H1 (cell line): Measurements from ENCODE around the gene TOB1. TPM values are rescaled to one million over a fixed set of nuclear protein-coding genes. Genes with fewer than 3 reads are reported as not detected.
A peak's percentile ranks its signal among the peaks of the same experiment; 100 is the strongest.

Experiments used
- CTCF ChIA-PET: fragments of 300-600 bp; sonication (Branson Sonifier 250); formaldehyde crosslinking; loops from one replicate; lab custom pipeline; 2021; ENCODE audit not compliant: partially characterized antibody; lab: Charles Lee
- POLR2A ChIA-PET: fragments of 300-600 bp; sonication (Branson Sonifier 250); formaldehyde crosslinking; loops from one replicate; lab custom pipeline; 2021; ENCODE audit warnings: inconsistent platforms; ENCODE audit not compliant: partially characterized antibody; lab: Charles Lee
- DNase-seq, 2 experiments: peaks; one replicate each; pipeline versions ENCODE4 v3.0.0 to v3.0.0-alpha.2; 2010 to 2022; ENCODE audit warnings: low spot score in 2 of 2, low read depth in 1 of 2, mixed read lengths in 1 of 2
- FAIRE-seq: peaks from 2 replicates; lab custom pipeline; 2011; peaks lifted over from hg19 to GRCh38; lab: Jason Lieb, UNC
- H2AFZ ChIP-seq: 2 replicates; pipeline ENCODE4 v1.8.1; 2012; ENCODE audit warnings: low read length, inconsistent platforms
- H2AK5ac ChIP-seq: 2 replicates; pipeline ENCODE4 v1.6.1; 2013; ENCODE audit warnings: low read depth, low read length
- H2BK120ac ChIP-seq: replicated peaks from 2 replicates; pipeline ENCODE3; 2013; ENCODE audit warnings: low read depth, low read length, inconsistent platforms
- H2BK12ac ChIP-seq: 2 replicates; pipeline ENCODE4 v1.6.1; 2013; ENCODE audit warnings: low read depth, low read length
- H2BK15ac ChIP-seq: 2 replicates; pipeline ENCODE4 v1.6.1; 2013; ENCODE audit warnings: low read length
- H2BK20ac ChIP-seq: 2 replicates; pipeline ENCODE4 v1.6.1; 2013; ENCODE audit warnings: low read length
- H2BK5ac ChIP-seq: 2 replicates; pipeline ENCODE4 v1.6.1; 2013; ENCODE audit warnings: low read depth, low read length
- H3K14ac ChIP-seq: 2 replicates; pipeline ENCODE4 v1.6.1; 2013; ENCODE audit warnings: inconsistent platforms; ENCODE audit not compliant: insufficient read length
- H3K18ac ChIP-seq: 2 replicates; pipeline ENCODE4 v1.6.1; 2013; ENCODE audit warnings: low read length; ENCODE audit errors: extremely low read depth
- H3K23ac ChIP-seq: 2 replicates; pipeline ENCODE4 v1.6.1; 2013; ENCODE audit warnings: inconsistent platforms; ENCODE audit not compliant: insufficient read length
- H3K23me2 ChIP-seq: 2 replicates; pipeline ENCODE4 v1.6.1; 2013; ENCODE audit warnings: low read depth, low read length
- H3K27ac ChIP-seq: 2 replicates; pipeline ENCODE4 v1.6.1; 2011; ENCODE audit warnings: low read depth, low read length, inconsistent platforms
- H3K27me3 ChIP-seq, 4 experiments: replicated peaks in 1 of 4; 1 replicate in 1 of 4; 2 replicates in 3 of 4; pipeline versions ENCODE4 v1.6.1 to v1.8.1; 2011 to 2013; ENCODE audit warnings: low read length in 3 of 4, mild to moderate bottlenecking in 3 of 4, inconsistent platforms in 2 of 4, mixed read lengths in 2 of 4, moderate library complexity in 1 of 4; ENCODE audit not compliant: control insufficient read depth in 3 of 4, insufficient read depth in 3 of 4; ENCODE audit errors: extremely low read depth in 1 of 4
- H3K36me3 ChIP-seq, 4 experiments: 2 replicates each; pipeline versions ENCODE4 v1.6.1 to v1.8.1; 2011 to 2013; ENCODE audit warnings: mild to moderate bottlenecking in 4 of 4, low read length in 3 of 4, moderate library complexity in 2 of 4, control low read depth in 1 of 4, inconsistent platforms in 1 of 4; ENCODE audit not compliant: insufficient read depth in 4 of 4, control insufficient read depth in 2 of 4
- H3K4ac ChIP-seq: replicated peaks from 2 replicates; pipeline ENCODE3; 2013; ENCODE audit warnings: low read length, low read depth, mixed read lengths, inconsistent platforms; ENCODE audit not compliant: insufficient read length
- H3K4me1 ChIP-seq, 4 experiments: replicated peaks in 1 of 4; 1 replicate in 1 of 4; 2 replicates in 3 of 4; pipeline versions ENCODE4 v1.6.1 to v1.8.1; 2011 to 2013; ENCODE audit warnings: low read length in 3 of 4, inconsistent platforms in 2 of 4, mixed read lengths in 1 of 4; ENCODE audit not compliant: insufficient read depth in 4 of 4, control insufficient read depth in 3 of 4
- H3K4me2 ChIP-seq, 2 experiments: 2 replicates each; pipeline versions ENCODE4 v1.6.1 to v1.8.1; 2011 to 2013; ENCODE audit warnings: low read depth in 2 of 2, low read length in 2 of 2, control low read depth in 1 of 2, inconsistent platforms in 1 of 2, mild to moderate bottlenecking in 1 of 2; ENCODE audit not compliant: insufficient read depth in 1 of 2
- H3K4me3 ChIP-seq, 4 experiments: fragments of 200-600, 300-600 bp in 1 of 4; sonication (generic), shearing (Covaris generic), sonication (Bioruptor Twin) in 1 of 4; 2 replicates each; pipeline versions ENCODE4 v1.5.1 to v1.8.1; 2011 to 2016; ENCODE audit warnings: low read length in 4 of 4, low read depth in 3 of 4, control low read depth in 2 of 4, inconsistent platforms in 2 of 4, mild to moderate bottlenecking in 2 of 4, mixed read lengths in 1 of 4, moderate library complexity in 1 of 4; ENCODE audit not compliant: insufficient read depth in 2 of 4; ENCODE audit errors: extremely low read depth in 1 of 4
- H3K56ac ChIP-seq: replicated peaks from 2 replicates; pipeline ENCODE3; 2013; ENCODE audit warnings: low read depth, mild to moderate bottlenecking, mixed read lengths, low read length, inconsistent platforms; ENCODE audit not compliant: insufficient read length
- H3K79me1 ChIP-seq: 2 replicates; pipeline ENCODE4 v1.6.1; 2013; ENCODE audit warnings: low read depth, low read length, control low read depth
- H3K79me2 ChIP-seq, 2 experiments: 2 replicates each; pipeline versions ENCODE4 v1.6.1 to v1.8.1; 2012 to 2013; ENCODE audit warnings: low read length in 2 of 2, mild to moderate bottlenecking in 2 of 2, inconsistent platforms in 1 of 2; ENCODE audit not compliant: insufficient read depth in 2 of 2, control insufficient read depth in 1 of 2
- H3K9ac ChIP-seq, 4 experiments: replicated peaks in 1 of 4; 1 replicate in 1 of 4; 2 replicates in 3 of 4; pipeline versions ENCODE4 v1.6.1 to v1.8.1; 2011 to 2013; ENCODE audit warnings: low read depth in 3 of 4, low read length in 3 of 4, control low read depth in 2 of 4, mild to moderate bottlenecking in 2 of 4, moderate library complexity in 2 of 4, inconsistent platforms in 1 of 4; ENCODE audit errors: extremely low read depth in 1 of 4
- H3K9me3 ChIP-seq, 2 experiments: 2 replicates each; pipeline versions ENCODE4 v1.6.1 to v1.8.1; 2012 to 2013; ENCODE audit warnings: mild to moderate bottlenecking in 2 of 2, moderate library complexity in 2 of 2, control low read depth in 1 of 2, inconsistent platforms in 1 of 2, low read depth in 1 of 2, low read length in 1 of 2, mixed read lengths in 1 of 2; ENCODE audit not compliant: insufficient read depth in 2 of 2
- H4K20me1 ChIP-seq, 2 experiments: replicated peaks in 1 of 2; 2 replicates each; pipeline versions ENCODE3 to v1.8.1; 2011 to 2013; ENCODE audit warnings: inconsistent platforms in 2 of 2, low read length in 2 of 2, mild to moderate bottlenecking in 1 of 2; ENCODE audit not compliant: insufficient read depth in 2 of 2, control insufficient read depth in 1 of 2
- H4K5ac ChIP-seq: 2 replicates; pipeline ENCODE4 v1.6.1; 2013; ENCODE audit warnings: low read length, low read depth, mixed read lengths, inconsistent platforms; ENCODE audit not compliant: insufficient read length
- H4K8ac ChIP-seq: 2 replicates; pipeline ENCODE4 v1.8.0; 2013; ENCODE audit warnings: mild to moderate bottlenecking, moderate library complexity, low read length, inconsistent platforms; ENCODE audit not compliant: insufficient read depth; ENCODE audit errors: extremely low read depth
- H4K91ac ChIP-seq: replicated peaks from 2 replicates; pipeline ENCODE3; 2013; ENCODE audit warnings: low read length, mixed read lengths, inconsistent platforms; ENCODE audit not compliant: insufficient read length
- EP300 ChIP-seq, 2 experiments: IDR thresholded peaks; 1 replicate in 1 of 2; 2 replicates in 1 of 2; pipeline ENCODE4 v1.6.1; 2011 to 2012; ENCODE audit warnings: low read depth in 2 of 2, low read length in 2 of 2, mild to moderate bottlenecking in 2 of 2, borderline replicate concordance in 1 of 2, inconsistent platforms in 1 of 2, moderate library complexity in 1 of 2
- EZH2 ChIP-seq: fragments of 200-600 bp; sonication (generic); IDR thresholded peaks from 2 replicates; pipeline ENCODE4 v1.7.1; 2012; ENCODE audit warnings: low read depth, mild to moderate bottlenecking, moderate library complexity, low read length, inconsistent platforms; ENCODE audit not compliant: severe bottlenecking
- SP1 ChIP-seq: IDR thresholded peaks from 2 replicates; pipeline ENCODE4 v1.6.1; 2011; ENCODE audit warnings: low read depth, low read length
- TAF1 ChIP-seq: IDR thresholded peaks from 2 replicates; pipeline ENCODE4 v1.6.1; 2011; ENCODE audit warnings: mild to moderate bottlenecking, low read depth, low read length
- WGBS, 2 experiments: shearing (Covaris generic) in 1 of 2; methylation state at CpG; one replicate each; pipeline versions ENCODE4 v1.1.6 to v1.1.7; 2013 to 2015; ENCODE audit warnings: low lambda C conversion rate in 2 of 2, mixed read lengths in 2 of 2, inconsistent platforms in 1 of 2, low coverage in 1 of 2, missing lambda C conversion rate in 1 of 2; ENCODE audit not compliant: insufficient replicate concordance in 2 of 2, insufficient coverage in 1 of 2, insufficient read length in 1 of 2; ENCODE audit errors: extremely low coverage in 1 of 2, missing lambda C conversion rate in 1 of 2; 5-methylcytosine and 5-hydroxymethylcytosine counted together
- polyA plus RNA-seq, 7 experiments: library from polyadenylated mRNA; depleted of rRNA in 3 of 7; stranded (reverse) in 5 of 7; unstranded in 2 of 7; fragments of >200 nt in 5 of 7; fragments of 200-250 nt in 2 of 7; gene quantifications; 1 replicate in 5 of 7; 2 replicates in 1 of 7; 4 replicates in 1 of 7; pipeline versions ENCODE4 v1.2.1 to v1.2.3, GENCODE V29; 2011 to 2013; ENCODE audit warnings: missing spikeins in 2 of 7, mixed read lengths in 2 of 7
- total RNA-seq: library from RNA; stranded (reverse); fragmentation: NEBNext Ultra II Directional; extraction: Animal tissue kit (Norgen Biotek cat#: 25700); gene quantifications from 2 replicates; pipeline ENCODE4 v1.2.1, GENCODE V29; 2021
- TF ChIP-seq, protein P1 (sequence below), 3 experiments: IDR thresholded peaks; 1 replicate in 2 of 3; 2 replicates in 1 of 3; pipeline versions ENCODE4 v1.5.1 to v1.6.1; 2011; ENCODE audit warnings: low read length in 3 of 3, mild to moderate bottlenecking in 3 of 3, inconsistent platforms in 2 of 3, low read depth in 1 of 3, moderate library complexity in 1 of 3; ENCODE audit not compliant: insufficient read depth in 1 of 3; ENCODE audit errors: control extremely low read depth in 1 of 3
- TF ChIP-seq, protein P2 (sequence below): IDR thresholded peaks from 2 replicates; pipeline ENCODE4 v1.6.1; 2011; ENCODE audit warnings: low read length, improper control_type of control experiment

TOB1 gene
- total and polyA plus RNA-seq, 2 of the 8 experiments (the other 6 are each of a cell fraction or from before 2014, with no cell fraction given) = 14.4 to 20.8 TPM

DNA sequence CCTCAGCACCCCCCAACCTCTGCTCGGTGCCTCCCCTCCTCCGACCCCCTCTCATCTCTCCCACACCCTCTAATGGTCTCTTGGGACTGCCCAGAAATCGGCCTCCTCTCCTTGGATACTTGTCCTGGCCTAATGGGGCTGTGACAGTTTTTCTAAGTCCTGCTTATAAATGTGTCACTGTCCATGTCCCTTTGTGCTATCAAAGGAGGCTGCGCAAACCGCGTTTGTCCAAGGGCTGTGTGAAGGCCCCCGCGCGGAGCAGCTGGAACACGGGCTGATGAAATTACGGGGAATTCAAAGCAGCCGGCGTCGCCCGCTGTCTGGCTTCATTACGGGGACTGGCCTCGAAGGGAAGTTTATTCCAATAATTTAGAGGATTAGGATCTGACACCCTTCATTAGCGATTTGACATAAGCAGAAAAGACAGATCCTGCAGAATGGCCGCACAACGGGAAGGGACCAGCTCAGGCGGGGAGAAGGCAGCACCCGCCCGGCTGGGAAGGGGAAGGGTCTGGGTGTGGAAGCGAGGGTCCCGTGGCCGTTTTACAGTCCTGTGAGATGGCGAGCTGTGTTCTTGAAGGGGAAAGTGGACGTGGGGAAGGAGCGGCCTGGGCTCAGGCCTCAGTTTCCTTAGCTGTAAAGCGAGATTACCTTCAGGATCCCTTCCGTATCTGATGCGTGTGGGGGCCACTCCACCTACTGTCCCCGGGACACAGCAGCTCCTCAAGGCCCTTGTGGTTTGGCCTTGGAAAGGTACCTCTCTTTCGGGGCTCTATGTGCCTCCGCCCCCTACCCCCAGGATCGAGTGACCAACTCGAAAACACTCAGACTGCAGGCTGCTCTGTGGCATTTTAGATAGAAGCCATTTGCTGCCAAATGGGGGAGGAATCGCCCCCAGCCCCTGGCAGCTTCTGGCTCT lies 32.4 kb downstream of the TOB1 start:
- Histone ChIP-seq H3K79me1 (no peaks in the 10 kb centered on the region), H3K9me3 (no peaks in the 10 kb centered on the region), H4K8ac (no peak overlapping the region), H3K23ac (no peak overlapping the region), H3K27ac (no peak overlapping the region), H2AK5ac (no peak overlapping the region)
- CTCF ChIA-PET = interaction anchor here (1.1 to 10.5 kb wide), 13 partner anchors 8 to 132 kb away, joined by 3 to 125 read pairs (median 5); no protein-coding TSS in a partner anchor
- TF ChIP-seq SP1 (no peak), EZH2 (no peak), EP300 (IDR thresholded peaks at IDR 0.05; ENCODE audit: borderline replicate concordance in 1 of 2, low read depth in 2 of 2, low read length in 2 of 2) (no peak), TAF1 (no peak)
- TF ChIP-seq, protein P1, sequence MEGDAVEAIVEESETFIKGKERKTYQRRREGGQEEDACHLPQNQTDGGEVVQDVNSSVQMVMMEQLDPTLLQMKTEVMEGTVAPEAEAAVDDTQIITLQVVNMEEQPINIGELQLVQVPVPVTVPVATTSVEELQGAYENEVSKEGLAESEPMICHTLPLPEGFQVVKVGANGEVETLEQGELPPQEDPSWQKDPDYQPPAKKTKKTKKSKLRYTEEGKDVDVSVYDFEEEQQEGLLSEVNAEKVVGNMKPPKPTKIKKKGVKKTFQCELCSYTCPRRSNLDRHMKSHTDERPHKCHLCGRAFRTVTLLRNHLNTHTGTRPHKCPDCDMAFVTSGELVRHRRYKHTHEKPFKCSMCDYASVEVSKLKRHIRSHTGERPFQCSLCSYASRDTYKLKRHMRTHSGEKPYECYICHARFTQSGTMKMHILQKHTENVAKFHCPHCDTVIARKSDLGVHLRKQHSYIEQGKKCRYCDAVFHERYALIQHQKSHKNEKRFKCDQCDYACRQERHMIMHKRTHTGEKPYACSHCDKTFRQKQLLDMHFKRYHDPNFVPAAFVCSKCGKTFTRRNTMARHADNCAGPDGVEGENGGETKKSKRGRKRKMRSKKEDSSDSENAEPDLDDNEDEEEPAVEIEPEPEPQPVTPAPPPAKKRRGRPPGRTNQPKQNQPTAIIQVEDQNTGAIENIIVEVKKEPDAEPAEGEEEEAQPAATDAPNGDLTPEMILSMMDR (IDR thresholded peaks at IDR 0.05; ENCODE audit: control extremely low read depth in 1 of 3, insufficient read depth in 1 of 3, low read depth in 1 of 3, low read length in 3 of 3) = no peak
- TF ChIP-seq, protein P2, sequence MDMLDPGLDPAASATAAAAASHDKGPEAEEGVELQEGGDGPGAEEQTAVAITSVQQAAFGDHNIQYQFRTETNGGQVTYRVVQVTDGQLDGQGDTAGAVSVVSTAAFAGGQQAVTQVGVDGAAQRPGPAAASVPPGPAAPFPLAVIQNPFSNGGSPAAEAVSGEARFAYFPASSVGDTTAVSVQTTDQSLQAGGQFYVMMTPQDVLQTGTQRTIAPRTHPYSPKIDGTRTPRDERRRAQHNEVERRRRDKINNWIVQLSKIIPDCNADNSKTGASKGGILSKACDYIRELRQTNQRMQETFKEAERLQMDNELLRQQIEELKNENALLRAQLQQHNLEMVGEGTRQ = no peak
- TF ChIP-seq, all 59 proteins: peak for 0
- no peak overlapping the region for H3K4me2 ChIP-seq
- FAIRE-seq (no peak), DNase-seq (no peak)
- H3K27me3 ChIP-seq = no peaks in the 10 kb centered on the region
- no peak overlapping the region for H3K56ac ChIP-seq
- H3K79me2 ChIP-seq = no peaks in the 10 kb centered on the region
- H3K36me3 ChIP-seq = no peaks in the 10 kb centered on the region
- H4K5ac ChIP-seq = no peak overlapping the region
- H4K20me1 ChIP-seq = no peaks in the 10 kb centered on the region
- no peak overlapping the region for H2BK5ac ChIP-seq
- no peaks in the 10 kb centered on the region for H3K23me2 ChIP-seq
- peak overlapping the region; percentile 32 for H3K18ac ChIP-seq
- no peak overlapping the region for H2AFZ ChIP-seq
- peaks cover 7 to 35% (median 27%) of the 10 kb centered on the region in 4 experiments for H3K4me1 ChIP-seq
- no peak overlapping the region for H4K91ac ChIP-seq
- POLR2A ChIA-PET = interaction anchor here (0.9 to 2.7 kb wide), 3 partner anchors 11 to 47 kb away, joined by 3 to 9 read pairs (median 3); no protein-coding TSS in a partner anchor
- H2BK12ac ChIP-seq = peak overlapping the region; percentile 71; the same call in 1 of the 2 replicates
- 87% methylated on average over 36 of the region's 38 CpGs; no CpG with 5 or more reads in 1 of the 2 experiments for WGBS, 2 experiments
- H3K4me3 ChIP-seq = no peak overlapping the region
- no peak overlapping the region for H3K9ac ChIP-seq
- no peak overlapping the region for H3K4ac ChIP-seq
- H2BK20ac ChIP-seq = no peak overlapping the region
- no peak overlapping the region for H3K14ac ChIP-seq
- H2BK15ac ChIP-seq = no peak overlapping the region
- no peak overlapping the region for H2BK120ac ChIP-seq
